ENCODE measurements around the gene SYNE4. TPM values are rescaled to one million over a fixed set of nuclear protein-coding genes. Genes with fewer than 3 reads are reported as not detected.

The SYNE4 gene
- total and polyA plus RNA-seq, 2 of the 4 experiments (the other 2 are of a cell fraction): 0.27 TPM; not detected in 1

DNA sequence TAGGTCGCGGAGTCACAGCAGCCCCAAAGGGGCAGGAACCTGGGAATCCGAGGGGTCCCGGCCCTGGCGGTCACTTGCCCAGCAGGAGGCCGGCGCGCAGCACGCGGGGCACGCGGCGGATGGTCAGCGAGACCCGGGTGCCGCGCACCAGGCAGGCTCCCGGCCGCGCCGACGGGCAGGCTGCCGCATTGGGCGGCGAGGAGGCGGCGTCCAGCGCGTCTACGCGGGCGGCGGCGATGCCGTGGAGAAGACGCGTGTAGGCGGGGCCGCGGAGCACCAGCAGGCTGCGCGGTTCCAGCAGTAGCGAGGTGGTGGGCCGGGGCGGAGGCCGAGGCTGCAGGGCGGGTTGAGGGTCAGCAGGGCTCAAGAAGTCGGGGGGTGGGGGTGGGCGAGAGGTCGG, 607 bp upstream of the SYNE4 start:
- Histone ChIP-seq H3K9me3 (ENCODE audit: control insufficient read depth, insufficient read depth, low read length) (no peaks in the 10 kb centered on the region), H3K79me1 (ENCODE audit: low read depth in 1 of 2, low read length in 2 of 2) (peaks cover 7 to 14% of the 10 kb centered on the region in 2 experiments; a peak in 3 of 4 replicates), H4K5ac (ENCODE audit: low read depth, low read length) (no peak overlapping the region), H3K4me1 (ENCODE audit: control insufficient read depth, insufficient read depth, low read length) (peaks cover 7% of the 10 kb centered on the region; the same call in 1 of the 2 replicates), H3K36me3 (ENCODE audit: control insufficient read depth, insufficient read depth, low read length) (no peaks in the 10 kb centered on the region; the same call in 1 of the 2 replicates), H3K9ac (ENCODE audit: low read depth, low read length) (peak overlapping the region; percentile 39; the same call in 1 of the 2 replicates), H2AK5ac (ENCODE audit: low read depth, low read length) (no peak overlapping the region), H4K8ac (ENCODE audit: low read depth in 2 of 2, low read length in 2 of 2) (peak overlapping the region in 1 of 2 experiments; percentile 82; a peak in 1 of 4 replicates), H3K23ac (ENCODE audit: low read depth, low read length) (no peak overlapping the region), H3K4me2 (ENCODE audit: low read depth, low read length) (peak overlapping the region; percentile 61), H3K4ac (ENCODE audit: low read depth, low read length) (no peak overlapping the region), H3K18ac (ENCODE audit: low read depth, low read length) (no peak overlapping the region), H2BK15ac (ENCODE audit: low read depth, low read length) (no peak overlapping the region), H2AFZ (replicated peaks; ENCODE audit: low read length, poor library complexity) (peak overlapping the region; percentile 85), H3K56ac (ENCODE audit: extremely low read depth, insufficient read depth, low read length) (no peak overlapping the region), H2BK20ac (ENCODE audit: low read depth, low read length) (no peak overlapping the region), H3K27me3 (ENCODE audit: control insufficient read depth, insufficient read depth, low read length) (no peaks in the 10 kb centered on the region), H3K4me3 (ENCODE audit: insufficient read depth, low read depth, low read length) (peak overlapping the region; percentile 24), H2BK120ac (ENCODE audit: low read depth, low read length) (no peak overlapping the region), H3K14ac (replicated peaks; ENCODE audit: low read depth, low read length) (no peak overlapping the region), H3K27ac (ENCODE audit: insufficient read depth, low read length) (no peak overlapping the region; the same call in 1 of the 2 replicates), H2BK5ac (ENCODE audit: low read depth, low read length, poor library complexity, severe bottlenecking) (no peak overlapping the region), H2AK9ac (replicated peaks; ENCODE audit: low read depth, low read length, poor library complexity) (peak overlapping the region; percentile 46), H3K9me1 (ENCODE audit: insufficient read depth, low read length) (peaks cover 7% of the 10 kb centered on the region), H4K20me1 (ENCODE audit: insufficient read depth, low read length) (peaks cover 2% of the 10 kb centered on the region), H4K91ac (ENCODE audit: insufficient read depth, low read depth, low read length) (no peak overlapping the region)
- 2% methylated on average over 40 of the region's 50 CpGs; no CpG with 5 or more reads in 1 of the 2 experiments for WGBS, 2 experiments (ENCODE audit: extremely low coverage in 2 of 2, insufficient read length in 1 of 2)
- DNase-seq (peak; percentile 48), ATAC-seq (ENCODE audit: low read depth) (peak; percentile 68)
- dilution Hi-C loops (cut with HindIII; ENCODE audit: low sequenced_read_pairs, unreplicated experiment): no loop called here
- intact Hi-C loops (cut with micrococcal nuclease): no loop called here
- TF ChIP-seq, protein P1, sequence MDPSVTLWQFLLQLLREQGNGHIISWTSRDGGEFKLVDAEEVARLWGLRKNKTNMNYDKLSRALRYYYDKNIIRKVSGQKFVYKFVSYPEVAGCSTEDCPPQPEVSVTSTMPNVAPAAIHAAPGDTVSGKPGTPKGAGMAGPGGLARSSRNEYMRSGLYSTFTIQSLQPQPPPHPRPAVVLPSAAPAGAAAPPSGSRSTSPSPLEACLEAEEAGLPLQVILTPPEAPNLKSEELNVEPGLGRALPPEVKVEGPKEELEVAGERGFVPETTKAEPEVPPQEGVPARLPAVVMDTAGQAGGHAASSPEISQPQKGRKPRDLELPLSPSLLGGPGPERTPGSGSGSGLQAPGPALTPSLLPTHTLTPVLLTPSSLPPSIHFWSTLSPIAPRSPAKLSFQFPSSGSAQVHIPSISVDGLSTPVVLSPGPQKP (IDR thresholded peaks at IDR 0.05; ENCODE audit: borderline replicate concordance, low read depth, low read length): no peak
- peak; percentile 56; the same call in 1 of the 2 replicates for TF ChIP-seq MXI1 (IDR thresholded peaks at IDR 0.05; ENCODE audit: borderline replicate concordance, low read depth, low read length)
- POLR2A ChIA-PET (ENCODE audit: unreplicated experiment): interaction anchor here (0.6 kb wide), 1 partner anchor 411 kb away, joined by 4 read pairs; no protein-coding TSS in a partner anchor
- no TSS peak for BruUV-seq (replicated peaks)
- CTCF ChIA-PET: no interaction called here
- in situ Hi-C loops (cut with MboI; ENCODE audit: low sequenced_read_pairs): no loop called here
